CD4-positive, alpha-beta T cell treated with Interleukin-4 for 1 hour (primary cell): ENCODE measurements around the gene WNT3A.
A peak's percentile ranks its signal among the peaks of the same experiment; 100 is the strongest.

Experiments used
- DNase-seq, 2 donors: peaks; one replicate each; pipeline ENCODE4 v3.0.0-alpha.2; 2020 to 2022

Gene WNT3A

DNA sequence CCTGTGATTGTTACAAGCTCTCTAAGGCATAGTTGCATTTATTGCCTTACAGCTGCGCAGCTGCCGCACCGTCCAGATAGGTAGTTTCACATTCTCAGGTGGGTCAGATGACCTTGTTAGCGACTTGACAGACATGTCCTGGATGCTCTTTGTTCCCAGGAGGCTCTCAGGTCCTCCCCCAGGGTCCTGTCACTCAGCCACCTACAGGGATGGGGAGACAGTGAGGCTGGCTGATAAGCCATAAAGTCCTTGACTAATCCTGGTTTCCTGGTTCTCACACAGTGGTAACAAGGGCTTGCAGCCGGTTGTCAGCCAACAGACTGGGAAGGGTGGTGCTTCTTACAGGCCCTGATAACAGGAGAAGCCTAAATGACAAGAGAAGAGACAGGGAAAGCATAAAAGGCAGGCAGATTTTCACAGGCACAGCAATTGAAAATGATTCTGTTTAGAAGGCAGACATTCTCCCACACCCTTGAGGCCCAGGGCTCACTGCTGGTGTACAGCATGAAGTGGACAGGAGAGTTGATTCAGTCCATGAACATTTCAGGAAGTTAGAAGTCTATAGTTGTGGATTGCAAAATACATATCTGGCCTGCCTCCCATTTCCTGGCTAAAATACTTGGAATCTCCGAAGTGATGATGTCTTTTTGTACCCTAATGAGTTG lies 78.6 kb downstream of the WNT3A start:
- no peak for DNase-seq

- DNase-seq = peak in 1 of 2 donors; percentile 43
Observed at GRCh38 chr1:228087771-228088251, 81.0 kb downstream of the WNT3A start.

- peak in 1 of 2 donors; percentile 49 for DNase-seq
Observed at GRCh38 chr1:228088586-228089498, 82.0 kb downstream of the WNT3A start.

DNA sequence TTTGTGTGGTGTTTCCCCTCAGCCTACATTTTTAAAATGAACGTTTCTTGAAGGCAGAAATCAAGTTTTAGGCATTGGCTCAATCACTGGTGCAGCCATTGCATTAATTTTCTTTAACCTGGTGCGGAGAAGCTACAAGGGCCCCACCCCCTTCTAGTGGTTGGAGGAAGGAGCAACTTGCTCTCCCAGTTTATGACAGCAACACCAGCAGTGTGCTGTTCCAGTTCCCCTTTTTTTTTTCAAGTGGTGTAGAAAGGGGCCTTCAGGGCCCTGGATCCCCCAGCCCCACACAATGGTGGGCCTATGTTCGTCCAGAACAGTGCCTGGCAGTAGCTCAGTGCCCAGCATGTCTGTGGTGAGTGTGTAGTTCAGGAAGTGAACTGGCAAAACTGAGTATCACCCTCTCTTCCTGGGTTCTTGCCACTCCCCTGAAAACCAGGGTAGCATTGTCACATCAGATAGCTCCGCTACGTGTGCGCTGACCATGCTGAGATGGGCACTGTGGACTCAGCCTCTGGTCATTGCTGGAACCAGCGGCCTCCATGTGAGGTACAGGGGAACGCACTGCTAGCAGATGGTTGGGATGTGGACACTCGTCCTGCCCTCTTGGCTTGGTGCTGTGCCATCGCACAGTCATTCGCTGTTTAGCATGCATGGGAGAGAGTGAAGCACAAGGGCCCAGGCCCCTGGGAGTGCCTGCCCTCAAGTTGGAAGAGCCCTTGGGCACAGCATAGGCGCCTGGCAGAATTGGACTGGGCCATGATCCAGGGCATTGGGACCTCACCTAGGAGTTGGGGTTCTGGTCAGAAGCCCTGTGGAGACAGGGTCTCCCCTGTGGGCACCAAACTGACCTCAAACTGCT lies 83.0 kb downstream of the WNT3A start:
- no peak for DNase-seq

- no peak for DNase-seq
Observed at GRCh38 chr1:228090613-228091081, 83.8 kb downstream of the WNT3A start.

DNA sequence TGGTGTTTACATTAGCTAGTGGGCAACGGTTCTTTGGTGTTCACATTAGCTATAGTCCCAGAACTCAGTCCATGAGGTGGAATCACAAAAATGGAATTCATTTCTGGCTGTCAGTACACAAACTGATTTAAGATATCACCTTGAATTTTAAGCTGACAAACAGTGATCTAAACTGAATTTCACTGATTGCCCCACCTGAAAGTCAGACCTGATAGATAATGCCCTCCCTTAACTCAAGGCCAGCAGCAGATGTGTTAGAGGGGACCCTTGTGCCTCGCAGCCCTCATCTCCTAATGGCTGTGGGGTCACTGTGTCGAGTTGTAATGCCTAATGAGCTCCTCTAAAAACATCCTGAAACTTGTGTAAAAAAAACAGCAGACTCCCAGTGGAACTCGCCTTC lies 84.3 kb downstream of the WNT3A start:
- DNase-seq = no peak

GRCh38 chr1:228092342-228093049 lies 85.7 kb downstream of the WNT3A start:
- no peak for DNase-seq

DNA sequence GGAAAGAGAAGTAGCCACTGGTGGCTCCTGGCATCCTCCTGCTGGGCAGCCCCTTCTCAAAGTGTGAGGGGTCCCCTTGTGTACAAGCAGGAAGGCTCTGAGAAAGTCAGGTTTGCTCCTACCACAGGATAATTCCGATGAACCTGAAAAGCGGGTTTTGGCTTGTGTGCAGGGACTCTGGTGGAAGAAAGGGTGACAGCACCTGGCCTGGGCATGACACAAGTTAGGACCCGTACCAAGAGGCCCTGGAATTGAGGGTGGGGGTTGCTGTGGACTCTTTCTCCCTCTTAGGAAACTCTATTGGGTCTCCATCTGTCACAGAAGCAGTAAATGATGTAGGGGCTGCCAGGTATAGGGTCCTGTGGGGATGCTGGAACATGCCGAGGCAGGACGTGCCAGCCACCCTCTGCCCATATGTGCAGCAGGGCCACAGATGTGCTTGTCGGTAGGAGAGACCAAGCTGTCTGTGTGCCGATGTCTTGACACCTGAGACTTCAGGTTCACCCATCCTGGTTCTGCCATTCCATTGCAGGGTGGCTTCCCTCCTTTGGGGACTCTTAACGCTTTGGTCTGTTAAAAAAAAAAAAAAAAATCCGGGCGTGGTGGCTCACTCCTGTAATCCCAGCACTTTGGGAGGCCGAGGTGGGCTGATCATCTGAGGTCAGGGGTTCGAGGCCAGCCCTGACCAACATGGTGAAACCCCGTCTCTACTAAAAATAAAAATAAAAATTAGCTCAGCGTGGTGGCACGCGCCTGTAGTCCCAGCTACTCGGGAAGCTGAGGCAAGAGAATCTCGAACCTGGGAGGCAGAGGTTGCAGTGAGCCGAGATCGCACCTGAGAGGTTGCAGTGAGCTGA lies 86.5 kb downstream of the WNT3A start:
- no peak for DNase-seq

GRCh38 chr1:228094432-228095016 lies 87.7 kb downstream of the WNT3A start:
- DNase-seq = no peak

DNA sequence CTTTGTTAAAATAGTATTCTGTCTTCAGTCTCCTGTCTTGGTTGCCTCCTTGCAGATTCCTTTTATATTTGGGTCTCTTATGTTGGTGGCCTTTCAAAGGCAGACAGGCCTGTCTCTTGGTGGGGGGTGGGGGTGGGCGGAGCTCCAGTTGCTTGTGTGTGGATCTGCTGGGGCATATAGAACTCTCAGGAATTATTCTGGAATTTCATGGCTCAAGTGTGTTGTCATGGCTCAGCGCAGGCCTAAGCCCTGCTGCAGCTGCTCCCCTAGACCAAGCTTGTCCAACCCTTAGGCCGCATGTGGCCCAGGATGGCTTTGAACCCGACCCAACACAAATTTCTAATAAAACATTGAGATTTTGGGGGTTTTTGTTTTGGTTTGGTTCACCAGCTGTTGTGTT lies 88.4 kb downstream of the WNT3A start:
- DNase-seq = no peak

DNA sequence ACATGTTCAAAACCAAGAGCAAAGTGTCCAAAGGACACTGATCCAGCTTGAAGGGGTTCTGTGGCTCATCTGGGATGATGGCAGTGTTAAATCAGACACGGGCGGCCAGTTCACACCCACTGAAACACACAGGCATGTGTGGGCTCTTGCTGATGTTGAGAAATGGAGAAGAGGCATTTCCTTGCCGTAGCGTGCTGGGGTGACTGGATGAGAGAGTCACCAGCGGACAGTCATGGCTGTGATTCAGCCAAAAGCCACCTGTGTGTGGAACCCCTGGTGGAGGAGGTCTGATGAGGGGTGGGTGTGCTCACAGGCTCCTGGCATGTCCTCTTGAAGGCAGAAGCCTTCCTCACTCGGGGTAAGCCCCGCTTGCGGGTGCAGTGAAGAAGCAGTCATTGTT lies 89.1 kb downstream of the WNT3A start:
- DNase-seq = no peak

DNA sequence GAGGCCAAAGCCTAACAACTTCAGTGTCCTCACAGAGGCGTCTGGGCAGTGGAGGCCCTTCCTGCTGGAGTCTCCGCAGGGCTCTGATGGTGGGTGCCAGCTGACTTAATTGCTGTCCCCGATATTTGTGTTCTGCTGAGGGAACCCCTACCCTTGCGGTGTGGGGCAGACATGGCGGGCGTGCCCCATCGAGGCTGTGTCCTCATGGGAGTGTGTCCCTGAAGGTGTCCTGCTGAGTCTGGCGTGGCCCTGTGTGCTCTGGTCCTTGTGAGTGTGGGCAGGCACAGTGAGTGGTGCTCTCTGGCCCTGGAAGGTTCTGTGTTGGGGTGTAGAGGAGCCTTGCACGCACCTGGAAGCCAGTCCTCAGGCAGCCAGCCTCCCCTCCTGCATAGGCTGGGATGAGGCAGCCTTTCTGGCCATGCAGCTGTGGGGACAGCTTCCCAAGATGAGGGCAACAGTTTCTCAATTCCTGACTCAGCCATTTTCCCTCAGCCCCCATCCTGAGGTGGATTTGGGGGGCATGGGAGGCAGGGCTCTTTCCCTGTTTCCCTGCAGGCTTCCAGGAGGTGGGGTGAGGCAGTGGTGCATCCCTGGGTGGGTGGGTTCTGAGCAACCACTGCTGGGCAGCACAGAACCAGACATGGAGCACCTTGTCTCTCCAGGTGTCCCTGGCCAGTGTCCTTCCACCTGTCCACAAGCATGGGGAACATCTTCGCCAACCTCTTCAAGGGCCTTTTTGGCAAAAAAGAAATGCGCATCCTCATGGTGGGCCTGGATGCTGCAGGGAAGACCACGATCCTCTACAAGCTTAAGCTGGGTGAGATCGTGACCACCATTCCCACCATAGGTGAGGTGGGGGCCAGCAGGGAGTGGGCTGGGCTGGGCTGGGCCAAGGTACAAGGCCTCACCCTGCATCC lies 89.9 kb downstream of the WNT3A start:
- no peak for DNase-seq

- no peak for DNase-seq
Observed at GRCh38 chr1:228097333-228098081, 90.7 kb downstream of the WNT3A start.

GRCh38 chr1:228098323-228098931 lies 91.6 kb downstream of the WNT3A start:
- DNase-seq = no peak

GRCh38 chr1:228099331-228099732 lies 92.5 kb downstream of the WNT3A start:
- DNase-seq = no peak

DNA sequence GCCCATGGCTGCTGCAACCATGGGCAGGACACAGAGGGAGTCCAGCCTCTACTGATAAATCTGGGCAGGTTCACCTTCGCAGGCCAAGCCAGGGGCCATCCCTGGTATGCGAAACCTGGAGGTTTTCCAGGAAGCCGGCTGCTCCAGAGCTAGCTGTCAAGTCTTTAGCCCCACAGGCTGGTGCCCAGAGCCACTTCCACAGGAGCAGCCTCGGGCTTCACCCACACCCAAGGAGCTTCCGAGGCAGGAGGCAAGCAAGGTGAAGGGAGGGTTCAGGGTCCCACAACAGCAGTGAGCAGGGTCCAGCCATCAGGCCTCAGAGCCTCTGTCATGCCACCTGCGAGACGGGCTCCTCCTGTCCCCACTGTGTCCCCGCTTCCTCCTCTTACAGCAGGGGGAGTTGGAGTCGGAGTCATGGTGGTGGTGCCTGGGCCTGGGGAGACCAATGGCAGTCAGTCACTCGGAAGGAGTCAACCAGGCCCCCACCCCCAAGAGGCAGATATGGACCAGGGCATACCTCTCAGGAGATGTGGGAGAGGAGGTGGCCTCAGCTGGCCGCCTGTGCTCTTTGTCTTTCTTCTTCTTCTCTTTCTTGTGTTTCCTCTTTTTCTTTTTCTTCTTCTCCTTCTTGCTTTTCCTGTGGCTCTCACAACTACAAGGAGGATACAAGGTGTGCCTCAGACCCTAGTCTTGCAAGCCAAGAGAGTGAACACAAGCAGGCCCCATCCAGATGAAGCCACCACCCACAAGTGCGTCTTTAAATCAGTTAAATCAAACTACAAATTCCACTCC lies 94.2 kb downstream of the WNT3A start:
- DNase-seq = no peak

DNA sequence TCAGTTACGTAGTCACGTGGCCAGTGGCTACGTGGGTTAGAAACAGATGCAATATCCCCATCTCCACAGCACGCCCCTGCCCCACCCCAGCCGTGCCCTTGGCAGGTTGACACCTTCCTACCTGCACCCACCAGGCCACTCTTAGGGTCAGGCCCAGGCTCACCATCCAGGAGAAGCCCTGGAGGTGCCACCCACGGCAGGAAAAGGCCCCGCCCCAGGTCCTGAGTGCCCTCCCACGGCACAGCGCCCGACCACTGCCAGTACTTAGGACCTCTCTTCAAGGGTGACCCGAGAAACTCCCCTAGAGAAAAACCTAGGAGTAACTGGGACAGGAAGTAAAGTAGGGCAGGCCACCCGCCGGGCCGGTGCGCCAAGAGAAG lies 94.8 kb downstream of the WNT3A start:
- peak in 1 of 2 donors; percentile 45 for DNase-seq
